PC-9 (cell line): Measurements from ENCODE around the gene HS6ST3.

Source experiments
- CTCF ChIP-seq: fragments of 200-600 bp; sonication (generic); conservative IDR thresholded peaks from 2 replicates; pipeline ENCODE4 v1.6.1; 2017; ENCODE audit warnings: mixed run types, antibody characterized with exemption, mild to moderate bottlenecking, moderate library complexity
- EZH2 ChIP-seq: fragments of 200-600 bp; sonication (generic); IDR thresholded peaks from 2 replicates; pipeline ENCODE4 v1.8.0; 2017; ENCODE audit warnings: antibody characterized with exemption, low read depth

DNA sequence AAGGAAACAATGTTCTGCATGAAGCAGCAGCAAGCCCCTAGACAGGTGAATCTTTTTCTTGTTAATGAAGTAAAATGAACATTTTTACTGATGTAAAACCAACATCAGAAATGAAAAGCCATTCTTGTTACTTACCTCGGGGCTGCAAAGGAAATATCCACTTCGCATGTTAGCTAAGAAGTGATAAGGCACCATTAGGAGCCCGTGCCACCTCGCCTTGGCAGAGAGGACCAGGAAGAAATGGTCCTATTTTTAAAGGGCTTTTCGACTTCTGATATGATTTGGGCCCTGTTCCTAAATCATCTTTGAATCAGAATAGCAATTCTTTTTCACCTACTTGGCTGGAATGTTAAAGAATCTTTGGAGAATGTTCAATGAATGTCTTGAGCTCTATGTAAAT lies 721.1 kb downstream of the HS6ST3 start:
- TF ChIP-seq CTCF (no peak), EZH2 (no peak)
